Adrenal gland (tissue), 5 donors: ENCODE measurements around the gene LFNG.

Source experiments
- POLR2A ChIP-seq, 2 donors: fragments of 450-650 bp; IDR thresholded peaks; one replicate each; pipeline ENCODE4 v1.6.1; 2017; ENCODE audit warnings: antibody characterized with exemption in 2 of 2, mild to moderate bottlenecking in 2 of 2, moderate library complexity in 1 of 2
- TF ChIP-seq, protein P1 (sequence below), 6 experiments: fragments of 450-650 bp in 4 of 6; fragments of 200-600 bp in 2 of 6; sonication (generic) in 1 of 6; IDR thresholded peaks; 1 replicate in 5 of 6; 2 replicates in 1 of 6; pipeline versions ENCODE4 v1.5.1 to v1.8.0; 2016 to 2021; ENCODE audit warnings: antibody characterized with exemption in 6 of 6, mild to moderate bottlenecking in 2 of 6, moderate library complexity in 1 of 6
- donor health status: DM: no; HTN: no; CAD: no.

DNA sequence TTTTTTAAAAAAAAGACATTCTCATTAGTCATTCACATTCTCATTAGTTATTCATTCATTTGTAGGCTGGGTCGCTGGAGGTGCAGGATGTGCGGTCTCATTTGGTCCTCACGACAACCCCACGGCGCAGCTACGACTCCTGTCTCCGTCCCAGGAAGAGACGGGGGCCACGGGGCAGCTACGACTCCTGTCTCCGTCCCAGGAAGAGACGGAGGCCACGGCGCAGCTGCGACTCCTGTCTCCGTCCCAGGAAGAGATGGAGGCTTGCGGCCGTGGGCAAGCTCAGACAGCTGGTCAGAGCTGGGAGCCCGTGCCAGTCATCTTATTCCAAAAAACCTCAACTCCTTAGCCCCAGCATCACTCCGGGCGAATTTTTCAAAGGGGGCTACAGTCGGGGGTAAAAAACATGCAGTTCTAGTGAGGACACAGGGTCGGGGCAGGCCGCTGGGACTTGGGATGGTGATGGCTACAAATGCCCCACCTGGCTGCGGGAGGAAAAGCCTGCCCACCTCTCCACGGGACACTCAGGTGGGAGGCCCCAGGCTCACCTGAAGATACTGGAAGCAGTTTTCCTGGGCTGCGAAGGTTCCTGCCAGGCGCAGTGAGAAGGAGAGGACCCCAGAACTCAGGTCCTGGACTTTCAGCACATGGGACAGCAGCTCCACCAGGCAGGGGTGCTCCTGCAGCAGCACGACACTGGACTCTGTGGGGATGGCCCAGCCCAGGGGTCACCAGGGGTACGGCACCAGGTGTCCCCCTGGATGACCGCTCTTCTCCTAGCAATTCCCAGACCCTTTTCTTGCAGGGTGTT is 27.4 kb downstream of the LFNG start:
- TF ChIP-seq, protein P1, sequence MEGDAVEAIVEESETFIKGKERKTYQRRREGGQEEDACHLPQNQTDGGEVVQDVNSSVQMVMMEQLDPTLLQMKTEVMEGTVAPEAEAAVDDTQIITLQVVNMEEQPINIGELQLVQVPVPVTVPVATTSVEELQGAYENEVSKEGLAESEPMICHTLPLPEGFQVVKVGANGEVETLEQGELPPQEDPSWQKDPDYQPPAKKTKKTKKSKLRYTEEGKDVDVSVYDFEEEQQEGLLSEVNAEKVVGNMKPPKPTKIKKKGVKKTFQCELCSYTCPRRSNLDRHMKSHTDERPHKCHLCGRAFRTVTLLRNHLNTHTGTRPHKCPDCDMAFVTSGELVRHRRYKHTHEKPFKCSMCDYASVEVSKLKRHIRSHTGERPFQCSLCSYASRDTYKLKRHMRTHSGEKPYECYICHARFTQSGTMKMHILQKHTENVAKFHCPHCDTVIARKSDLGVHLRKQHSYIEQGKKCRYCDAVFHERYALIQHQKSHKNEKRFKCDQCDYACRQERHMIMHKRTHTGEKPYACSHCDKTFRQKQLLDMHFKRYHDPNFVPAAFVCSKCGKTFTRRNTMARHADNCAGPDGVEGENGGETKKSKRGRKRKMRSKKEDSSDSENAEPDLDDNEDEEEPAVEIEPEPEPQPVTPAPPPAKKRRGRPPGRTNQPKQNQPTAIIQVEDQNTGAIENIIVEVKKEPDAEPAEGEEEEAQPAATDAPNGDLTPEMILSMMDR (IDR thresholded peaks at IDR 0.05) = no peak
- no peak for TF ChIP-seq POLR2A (IDR thresholded peaks at IDR 0.05)
